Suppressor macrophage treated with lipopolysaccharide for 1 hour (primary cell): Measurements from ENCODE around the gene ABCC6.
A peak's percentile ranks its signal among the peaks of the same experiment; 100 is the strongest.
"Not testable (repeated sequence)": the region's sequence is repeated elsewhere in the genome, so short reads cannot be mapped to it uniquely, and the experiment has no call there.

Source experiments
- DNase-seq, 3 donors: peaks; one replicate each; pipeline ENCODE4 v3.0.0-alpha.2; 2020 to 2022

ABCC6 gene

GRCh38 chr16:16186820-16187219 is 36.5 kb downstream of the ABCC6 start:
- DNase-seq = no peak

DNA sequence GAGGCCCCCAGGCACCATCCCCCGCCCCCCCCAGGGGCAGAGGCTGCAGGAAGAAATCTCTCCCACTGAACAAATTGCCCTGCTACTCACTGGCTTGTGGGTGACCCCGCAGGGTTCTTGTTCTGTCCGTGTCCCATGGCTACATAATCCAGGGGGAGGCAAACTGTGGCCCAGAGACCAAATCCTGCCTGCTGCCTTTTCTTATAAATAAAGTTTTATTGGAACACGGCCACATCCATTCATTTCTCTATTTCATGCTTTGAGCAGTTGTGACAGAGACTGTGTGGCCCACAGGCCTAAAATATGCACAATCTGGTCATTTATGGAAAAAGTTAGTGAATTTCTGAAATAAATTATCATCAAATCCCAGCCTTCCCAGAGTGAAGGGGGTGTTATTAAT is 38.2 kb downstream of the ABCC6 start:
- DNase-seq = no peak

GRCh38 chr16:16184594-16184993 is 38.7 kb downstream of the ABCC6 start:
- DNase-seq = no peak

- DNase-seq = peak; percentile 19 to 31 (median 30)
These were observed 39.7 kb downstream of the ABCC6 start for GRCh38 chr16:16183562-16183961.

GRCh38 chr16:16182918-16183317 is 40.4 kb downstream of the ABCC6 start:
- DNase-seq = no peak

DNA sequence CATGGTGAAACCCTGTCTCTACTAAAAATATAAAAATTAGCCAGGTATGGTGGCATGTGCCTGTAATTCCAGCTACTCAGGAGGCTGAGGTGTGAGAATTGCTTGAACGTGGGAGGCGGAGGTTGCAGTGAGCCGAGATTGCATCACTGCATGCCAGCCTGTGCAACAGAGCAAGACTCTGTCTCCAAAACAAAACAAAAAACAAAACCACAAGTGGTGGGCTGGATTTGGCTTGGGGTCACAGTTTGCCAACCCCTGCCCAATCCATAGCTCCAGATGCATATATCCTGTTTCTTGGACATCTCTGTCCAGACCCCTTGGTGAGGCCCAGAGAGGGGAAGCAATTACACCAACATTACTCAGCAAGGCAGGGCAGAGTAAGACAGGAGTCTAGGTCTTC is 41.5 kb downstream of the ABCC6 start:
- not testable (repeated sequence) for DNase-seq

DNA sequence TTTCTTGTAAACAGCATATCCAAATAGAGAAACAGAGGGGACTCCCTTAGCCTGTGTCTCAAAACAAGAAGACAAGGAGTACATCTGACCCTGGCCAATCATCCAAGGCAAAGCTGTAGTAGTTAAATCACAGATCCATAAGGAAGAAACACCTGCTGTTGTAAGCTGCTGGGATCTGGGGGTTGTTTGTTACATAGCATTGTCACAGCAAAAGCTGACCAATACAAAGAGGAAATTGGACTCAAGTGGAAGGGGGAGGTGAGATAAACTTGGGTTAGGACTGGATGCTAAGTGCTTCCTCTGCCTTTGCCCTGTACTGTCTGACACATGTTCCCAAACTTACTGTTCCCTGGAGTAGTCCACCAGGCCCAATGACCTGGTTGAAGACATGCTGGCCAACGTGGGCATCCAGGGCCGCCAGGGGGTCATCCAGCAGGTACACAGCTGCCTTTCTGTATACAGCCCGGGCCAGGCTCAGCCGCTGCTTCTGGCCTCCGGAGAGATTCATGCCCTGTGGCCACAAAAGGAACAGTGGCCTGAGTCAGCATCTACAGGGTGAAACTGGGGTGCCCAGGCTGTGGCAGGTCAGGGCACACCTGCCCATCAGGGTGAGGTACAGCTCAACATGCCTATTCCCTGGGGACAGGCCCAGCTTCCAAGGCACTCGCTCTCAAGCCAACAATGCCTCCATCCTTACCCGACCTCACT is 44.7 kb downstream of the ABCC6 start:
- no peak for DNase-seq

DNA sequence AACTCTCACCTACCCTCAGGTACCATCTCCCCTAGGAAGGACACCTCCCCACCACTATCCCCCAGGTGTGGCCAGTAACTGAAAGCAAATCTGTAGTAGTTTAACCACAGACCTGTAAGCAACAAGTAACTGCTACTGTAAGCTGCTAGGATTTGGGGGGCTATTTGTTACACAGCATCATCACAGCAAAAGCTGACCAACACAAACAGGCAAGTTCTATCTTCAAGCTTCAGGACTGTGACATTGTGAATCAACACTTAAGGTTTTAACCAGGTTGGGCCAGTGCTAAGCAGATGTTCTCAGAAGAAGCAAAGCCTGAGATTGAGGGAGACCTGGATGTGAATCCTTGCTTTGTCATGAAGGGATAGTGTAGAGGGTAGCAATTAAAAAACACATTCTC is 47.0 kb downstream of the ABCC6 start:
- DNase-seq = no peak

- no peak for DNase-seq
These were observed 48.0 kb downstream of the ABCC6 start for GRCh38 chr16:16175296-16175695.

DNA sequence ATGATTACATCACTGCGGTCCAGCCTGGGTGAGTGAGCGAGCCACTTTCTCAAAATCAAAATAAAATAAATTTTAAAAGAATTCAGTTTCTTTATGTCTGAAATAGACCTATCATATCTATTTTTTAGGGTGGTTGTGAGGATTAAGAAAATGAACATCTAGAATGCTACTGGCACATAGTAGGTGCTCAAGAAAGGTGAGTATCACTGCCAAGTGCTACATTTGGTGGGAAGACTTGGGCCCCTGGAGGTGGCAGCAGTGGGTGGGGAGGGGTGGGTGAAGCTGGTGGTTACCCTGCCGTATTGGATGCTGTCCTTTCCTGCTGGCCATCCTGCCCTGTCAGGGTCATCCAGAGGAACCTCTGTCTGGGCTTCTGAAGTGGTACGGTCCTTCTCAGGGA is 50.3 kb downstream of the ABCC6 start:
- DNase-seq = no peak

GRCh38 chr16:16171332-16171919 is 51.9 kb downstream of the ABCC6 start:
- DNase-seq = no peak

- DNase-seq = no peak
These were observed 53.7 kb downstream of the ABCC6 start for GRCh38 chr16:16169615-16170014.

- no peak for DNase-seq
These were observed 54.9 kb downstream of the ABCC6 start for GRCh38 chr16:16168431-16168830.

DNA sequence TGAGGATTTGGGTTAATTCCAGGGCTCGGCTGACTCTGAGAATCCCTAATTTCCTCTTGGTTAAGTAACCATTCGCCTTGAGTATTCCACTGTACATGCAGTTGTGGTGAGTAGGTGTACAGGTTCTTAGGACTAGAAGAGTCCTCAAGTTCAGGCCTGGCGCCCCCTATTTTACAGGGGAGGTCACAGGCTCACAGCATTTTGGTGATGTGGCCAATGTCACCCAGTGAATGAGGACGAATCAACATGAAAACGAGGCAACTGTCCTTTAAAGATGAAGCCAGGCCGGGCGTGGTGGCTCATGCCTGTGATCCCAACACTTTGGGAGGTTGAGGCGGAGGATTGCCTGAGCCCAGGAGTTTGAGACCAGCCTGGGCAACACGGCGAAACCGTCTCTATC is 55.4 kb downstream of the ABCC6 start:
- no peak for DNase-seq

DNA sequence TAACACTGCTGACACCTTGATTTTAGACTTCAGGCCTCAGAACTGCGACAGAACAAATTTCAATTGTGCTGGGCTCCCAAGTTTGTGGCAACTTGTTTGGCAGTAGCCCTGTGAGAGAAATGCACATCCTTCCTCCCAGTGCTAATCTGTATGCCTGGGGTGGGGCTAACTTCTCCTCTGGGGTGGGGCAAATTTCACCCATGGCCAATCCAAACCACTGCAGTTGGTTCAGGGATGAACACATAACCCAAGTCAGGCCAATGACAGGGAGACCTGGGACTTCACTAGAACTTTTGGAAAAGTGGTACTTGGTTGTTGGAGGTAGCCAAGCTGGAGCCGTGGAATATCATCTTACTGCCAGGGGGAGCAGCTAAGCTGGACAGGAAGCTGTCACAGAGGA is 56.3 kb downstream of the ABCC6 start:
- no peak for DNase-seq

DNA sequence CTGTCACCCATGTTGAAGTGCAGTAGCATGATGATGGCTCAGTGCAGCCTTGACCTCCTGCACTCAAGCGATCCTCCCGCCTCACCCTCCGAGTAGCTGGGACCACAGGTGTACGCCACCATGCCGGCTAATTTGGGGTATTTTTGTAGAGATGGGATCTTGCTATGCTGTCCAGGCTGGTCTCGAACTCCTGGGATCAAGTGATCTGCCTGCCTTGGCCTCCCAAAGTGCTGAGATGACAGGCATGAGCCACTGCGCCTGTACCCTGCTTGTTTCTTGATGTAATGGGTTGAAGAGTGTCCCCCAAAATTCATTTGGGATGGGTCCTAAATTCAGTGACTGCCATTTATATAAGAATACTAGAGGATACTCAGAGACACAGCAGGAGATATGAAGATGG is 57.2 kb downstream of the ABCC6 start:
- no peak for DNase-seq

GRCh38 chr16:16164243-16164642 is 59.1 kb downstream of the ABCC6 start:
- no peak for DNase-seq

- DNase-seq = no peak
These were observed 59.7 kb downstream of the ABCC6 start for GRCh38 chr16:16163571-16163970.

DNA sequence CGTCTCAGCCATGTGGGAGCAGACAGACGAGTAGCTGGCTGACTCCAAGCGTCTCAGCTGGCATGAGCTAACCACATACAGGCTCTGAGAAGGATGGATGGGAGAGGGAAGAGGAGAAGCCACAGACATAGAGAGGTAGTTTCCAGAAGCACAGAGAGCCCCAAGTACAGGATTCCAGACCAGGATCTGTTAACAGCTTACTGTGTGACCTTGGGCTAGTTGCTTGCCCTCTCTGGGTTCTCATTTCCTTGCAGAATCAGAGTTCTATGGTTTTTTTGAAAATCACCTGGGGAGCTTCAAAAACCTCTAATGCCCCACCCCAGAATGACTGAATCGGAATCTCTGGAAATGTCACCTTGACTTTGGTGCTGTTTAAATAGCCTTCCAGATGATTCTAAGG is 60.2 kb downstream of the ABCC6 start:
- no peak for DNase-seq

DNA sequence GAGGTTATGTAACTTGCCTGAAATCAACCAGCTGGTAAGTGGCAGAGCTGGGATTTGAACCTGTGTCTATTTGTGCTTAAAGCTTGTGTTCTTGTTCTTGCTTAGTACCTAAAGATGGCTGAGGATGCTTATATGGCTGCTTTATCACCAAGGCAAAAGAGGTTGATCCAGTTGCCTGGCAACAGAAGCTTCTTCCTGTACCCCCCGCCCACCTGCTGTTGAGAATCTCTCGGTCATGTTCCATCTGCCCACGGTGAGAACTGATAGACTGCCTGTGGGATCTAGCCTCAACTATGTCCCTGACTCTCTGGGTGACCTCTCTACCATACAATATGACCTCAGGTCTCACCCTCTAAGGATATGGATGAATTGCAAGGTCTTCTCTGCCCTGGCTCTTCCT is 60.7 kb downstream of the ABCC6 start:
- DNase-seq = peak in 1 of 3 donors; percentile 14

DNA sequence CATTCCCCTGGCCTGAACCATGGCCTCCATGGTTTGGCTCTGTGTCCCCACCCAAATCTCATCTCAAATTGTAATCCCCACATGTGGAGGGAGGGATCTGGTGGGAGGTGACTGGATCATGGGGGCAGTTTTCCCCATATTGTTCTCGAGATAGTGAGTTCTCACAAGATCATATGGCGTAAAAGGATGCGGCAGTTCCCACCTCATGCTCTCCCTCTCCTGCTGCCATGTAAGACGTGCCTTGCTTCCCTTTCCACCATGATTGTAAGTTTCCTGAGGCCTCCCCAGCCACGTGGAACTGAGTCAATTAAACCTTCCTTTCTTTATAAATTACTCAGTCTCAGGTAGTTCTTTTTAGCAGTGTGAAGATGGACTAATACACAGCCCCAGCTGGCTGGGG is 61.5 kb downstream of the ABCC6 start:
- not testable (repeated sequence) for DNase-seq

- no peak for DNase-seq
These were observed 62.0 kb downstream of the ABCC6 start for GRCh38 chr16:16161319-16161718.

DNA sequence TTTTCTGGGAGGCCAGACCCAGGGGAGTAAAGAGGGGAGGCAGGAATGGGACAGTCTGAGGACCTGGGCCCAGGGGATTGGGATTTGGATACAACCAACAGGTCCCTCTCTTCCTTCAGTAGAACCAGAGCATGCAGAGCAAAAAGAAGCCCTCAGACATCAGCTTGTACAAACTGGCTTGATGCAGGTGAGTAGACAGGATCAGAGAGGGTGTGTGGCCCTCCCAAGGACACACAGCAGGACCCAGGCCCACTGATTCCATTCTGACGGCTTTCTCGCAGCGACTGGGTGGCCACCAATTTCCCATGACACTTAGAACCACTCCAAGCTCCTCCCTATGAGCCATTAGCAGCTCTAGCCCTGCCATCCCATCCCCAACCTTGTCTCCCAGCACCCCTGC is 63.6 kb downstream of the ABCC6 start:
- no peak for DNase-seq

DNA sequence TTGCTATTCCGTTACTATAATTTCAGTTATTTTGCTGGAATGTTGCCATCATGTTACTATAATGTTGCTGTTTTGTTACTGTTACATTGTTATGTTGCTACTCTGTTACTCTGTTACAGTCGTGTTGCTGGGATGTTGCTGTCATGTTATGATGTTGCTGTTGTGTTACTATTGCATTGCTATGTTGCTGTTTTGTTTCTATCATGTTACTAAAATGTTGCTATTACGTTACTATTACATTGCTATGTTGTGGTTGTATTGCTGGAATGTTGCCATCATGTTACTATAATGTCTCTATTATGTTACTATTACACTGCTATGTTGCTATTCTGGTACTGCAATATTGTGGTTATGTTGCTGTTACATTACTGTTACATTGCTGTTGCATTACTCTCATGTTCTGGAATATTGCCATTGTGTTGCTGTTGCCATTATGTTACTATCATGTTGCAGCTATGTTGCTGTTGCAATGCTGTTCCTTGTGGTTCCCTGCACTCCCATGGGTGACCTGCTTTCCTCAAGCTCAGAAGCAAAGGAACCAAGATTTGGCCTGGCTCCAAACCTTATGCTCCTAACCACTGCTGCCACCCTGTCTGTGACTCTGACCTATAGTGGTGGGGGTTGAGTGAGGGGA is 64.4 kb downstream of the ABCC6 start:
- DNase-seq = no peak
